Stimulated activated CD4-positive, alpha-beta T cell treated with anti-CD3 and anti-CD28 coated beads, Interleukin-12 subunit alpha, Interleukin-12 subunit beta, amount 100 ng/mL, for 4 hours (primary cell): ENCODE data around the gene THSD7B.
"Not testable (repeated sequence)": the region's sequence is repeated elsewhere in the genome, so short reads cannot be mapped to it uniquely, and the experiment has no call there.

ENCODE experiments used
- DNase-seq: peaks from one replicate; pipeline ENCODE4 v3.0.0-alpha.2; 2020

Gene THSD7B

DNA sequence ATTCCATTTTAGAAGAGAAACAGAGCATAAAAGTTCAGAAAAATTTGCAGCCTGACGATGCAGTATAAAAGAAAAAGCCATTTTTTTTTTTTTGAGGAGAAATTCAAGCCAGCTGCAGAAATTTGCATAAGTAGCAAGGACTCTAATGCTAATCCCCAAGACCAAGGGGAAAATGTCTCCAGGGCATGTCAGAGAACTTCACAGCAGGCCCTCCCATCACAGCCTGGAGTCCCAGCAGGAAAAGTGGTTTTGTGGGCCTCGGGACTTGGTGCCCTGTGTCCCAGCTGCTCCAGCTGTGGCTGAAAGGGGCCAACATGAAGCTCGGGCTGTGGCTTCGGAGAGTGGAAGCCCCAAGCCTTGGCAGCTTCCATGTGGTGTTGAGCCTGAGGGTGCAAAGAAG lies 873.6 kb downstream of the THSD7B start:
- no peak for DNase-seq

DNA sequence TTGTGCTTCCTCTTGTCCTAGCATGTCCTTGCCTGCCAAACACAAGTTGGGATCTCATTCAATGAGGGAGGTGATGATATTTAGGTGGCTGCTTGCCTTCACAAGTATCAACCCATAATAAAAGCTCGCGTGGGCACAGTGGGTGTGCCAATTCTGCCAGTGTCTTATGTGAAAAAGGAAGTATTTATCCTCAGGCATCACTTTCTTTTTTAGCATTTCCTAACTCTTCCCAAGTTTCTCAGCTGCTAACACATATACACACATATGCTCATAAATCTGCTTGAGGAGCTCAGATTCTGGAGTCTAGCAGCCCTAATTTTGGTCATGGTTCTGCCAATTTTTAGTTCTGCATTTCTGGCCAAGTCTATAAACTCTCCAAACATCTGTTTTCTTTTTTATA lies 879.4 kb downstream of the THSD7B start:
- DNase-seq: no peak

DNA sequence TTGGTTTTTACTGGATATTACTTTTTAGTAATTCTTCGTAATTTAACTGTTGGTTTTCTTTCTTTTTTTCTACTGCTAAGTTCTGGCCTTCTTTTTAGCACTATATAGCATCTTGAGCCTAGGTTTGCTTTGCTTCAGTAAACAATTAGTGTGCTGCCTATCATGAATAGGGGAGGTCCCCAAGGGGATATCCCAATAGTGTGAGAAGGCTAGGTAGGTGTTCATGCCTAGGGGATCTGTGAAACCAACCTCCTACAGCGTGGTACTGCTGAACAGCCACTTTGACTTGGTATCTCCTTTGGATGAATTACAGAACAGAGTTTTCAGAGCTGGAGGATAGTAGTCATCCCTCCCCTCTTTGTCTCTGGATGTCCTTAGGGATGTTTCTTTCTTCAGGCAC lies 888.7 kb downstream of the THSD7B start:
- no peak for DNase-seq

DNA sequence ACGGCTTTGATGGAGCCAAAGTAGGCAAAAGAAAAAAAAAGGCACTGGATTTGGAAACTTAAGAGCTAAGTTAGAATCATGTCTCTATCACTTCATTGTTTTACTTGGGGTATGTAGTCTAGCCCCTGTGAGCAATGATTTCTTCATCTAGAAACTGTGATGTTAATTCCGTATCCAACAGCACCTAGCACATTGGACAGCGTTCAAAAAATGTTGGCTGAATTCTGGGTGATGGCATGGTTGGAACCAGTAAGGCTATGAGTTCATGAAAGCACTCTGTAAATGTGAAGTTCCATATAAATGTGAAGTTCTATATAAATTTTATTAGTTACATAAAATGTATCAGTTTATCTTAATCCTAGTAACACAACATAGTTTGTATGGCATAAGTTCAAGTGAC lies 890.5 kb downstream of the THSD7B start:
- no peak for DNase-seq

DNA sequence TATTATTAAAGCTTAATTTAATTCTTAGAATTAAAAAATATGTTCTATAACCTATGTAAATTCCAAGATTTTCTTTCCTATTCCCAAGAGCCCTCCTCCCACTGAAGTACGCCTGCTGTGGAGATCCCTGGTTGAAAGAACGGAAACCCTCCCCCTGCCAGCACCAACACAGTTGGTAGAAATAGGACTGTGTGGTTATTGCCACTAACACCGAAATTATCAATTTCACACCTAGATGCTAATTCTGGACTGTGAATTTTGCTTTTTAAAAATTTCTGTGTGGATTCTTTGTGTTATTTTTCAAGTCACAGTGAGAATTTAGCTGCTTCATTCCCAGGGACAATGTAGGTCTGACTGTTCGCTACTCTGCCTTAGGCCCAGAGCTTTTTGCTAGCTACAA lies 893.1 kb downstream of the THSD7B start:
- DNase-seq: no peak

DNA sequence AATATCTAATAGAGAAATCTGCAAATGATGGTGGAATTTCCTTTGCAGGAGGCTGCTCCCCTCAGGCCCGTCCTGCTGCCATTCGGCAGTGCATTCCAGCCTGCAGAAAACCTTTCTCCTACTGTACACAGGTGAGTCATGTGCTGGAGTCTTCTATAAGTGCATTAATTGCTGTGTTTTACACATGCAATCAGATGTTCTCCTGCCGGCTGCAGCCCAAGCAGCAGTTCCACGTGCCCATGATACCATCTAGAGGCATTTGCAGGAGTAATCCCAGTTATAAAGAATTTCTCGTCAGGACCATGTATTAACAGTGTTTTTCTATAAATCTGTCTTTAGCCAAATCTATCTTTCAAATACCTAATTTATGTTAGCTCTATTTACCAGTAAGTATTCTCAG lies 894.3 kb downstream of the THSD7B start:
- DNase-seq: no peak

DNA sequence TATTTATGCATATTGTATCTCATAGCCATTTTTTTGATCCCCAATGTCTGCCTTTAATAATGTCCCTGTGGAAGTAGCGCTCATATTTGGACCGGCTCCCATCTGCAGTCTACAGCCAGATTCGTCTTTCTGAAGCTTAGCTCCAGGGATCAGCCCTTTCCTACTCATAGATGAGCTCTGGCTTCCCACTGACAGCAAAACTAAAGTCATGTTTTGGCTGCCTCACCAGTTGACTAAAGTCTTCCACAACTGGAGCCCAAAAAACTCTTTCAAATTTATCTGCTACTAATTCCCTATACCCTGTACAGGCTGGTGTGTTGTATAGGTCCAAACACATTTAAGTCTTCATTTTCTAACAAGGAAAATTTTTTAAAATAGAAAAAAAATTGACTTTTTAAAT lies 904.8 kb downstream of the THSD7B start:
- DNase-seq: no peak

DNA sequence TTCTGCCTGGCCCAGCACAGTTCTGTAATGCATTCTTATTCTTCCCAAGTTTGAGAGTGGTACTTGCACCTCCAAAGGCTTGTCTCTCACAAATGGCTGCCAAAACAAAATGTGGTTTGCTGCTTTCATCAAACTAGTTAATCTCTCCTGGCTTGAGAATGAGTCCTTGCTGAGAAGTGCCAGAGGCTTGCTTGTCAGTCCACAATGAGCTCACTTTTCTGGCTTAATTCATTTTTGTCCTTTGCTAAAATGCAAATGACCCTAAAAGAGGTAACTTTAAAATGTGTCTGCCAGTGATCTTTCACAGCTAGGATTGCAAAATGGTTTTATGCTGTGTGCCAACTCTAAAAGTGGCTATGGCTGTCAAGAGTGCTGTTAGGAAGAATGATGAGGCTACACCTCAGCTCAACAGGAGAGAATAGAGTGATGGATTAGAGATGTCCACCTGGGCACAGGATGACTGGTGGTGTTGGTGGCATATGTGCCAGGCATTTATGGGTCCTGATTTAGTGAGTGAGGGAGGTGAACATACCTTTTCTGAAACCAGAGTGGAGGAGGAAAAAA lies 907.7 kb downstream of the THSD7B start:
- DNase-seq: no peak

DNA sequence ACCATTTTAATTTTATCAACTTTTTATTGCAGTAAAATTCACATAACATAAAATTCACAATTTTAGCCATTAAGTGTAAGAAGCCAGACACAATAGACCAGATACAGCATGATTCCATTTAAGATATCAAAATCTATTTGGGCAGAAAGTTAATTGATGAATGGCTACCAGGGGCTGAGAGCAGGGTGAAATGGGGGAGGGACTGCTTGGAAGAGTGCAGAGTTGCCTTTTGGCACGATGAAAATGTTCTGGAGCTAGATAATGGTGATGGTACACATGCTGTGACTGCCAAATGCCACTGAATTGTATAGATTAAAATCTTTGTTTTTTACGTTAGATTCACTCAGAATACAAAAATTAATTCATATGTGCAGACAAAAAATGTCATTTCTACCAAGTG lies 909.6 kb downstream of the THSD7B start:
- no peak for DNase-seq

DNA sequence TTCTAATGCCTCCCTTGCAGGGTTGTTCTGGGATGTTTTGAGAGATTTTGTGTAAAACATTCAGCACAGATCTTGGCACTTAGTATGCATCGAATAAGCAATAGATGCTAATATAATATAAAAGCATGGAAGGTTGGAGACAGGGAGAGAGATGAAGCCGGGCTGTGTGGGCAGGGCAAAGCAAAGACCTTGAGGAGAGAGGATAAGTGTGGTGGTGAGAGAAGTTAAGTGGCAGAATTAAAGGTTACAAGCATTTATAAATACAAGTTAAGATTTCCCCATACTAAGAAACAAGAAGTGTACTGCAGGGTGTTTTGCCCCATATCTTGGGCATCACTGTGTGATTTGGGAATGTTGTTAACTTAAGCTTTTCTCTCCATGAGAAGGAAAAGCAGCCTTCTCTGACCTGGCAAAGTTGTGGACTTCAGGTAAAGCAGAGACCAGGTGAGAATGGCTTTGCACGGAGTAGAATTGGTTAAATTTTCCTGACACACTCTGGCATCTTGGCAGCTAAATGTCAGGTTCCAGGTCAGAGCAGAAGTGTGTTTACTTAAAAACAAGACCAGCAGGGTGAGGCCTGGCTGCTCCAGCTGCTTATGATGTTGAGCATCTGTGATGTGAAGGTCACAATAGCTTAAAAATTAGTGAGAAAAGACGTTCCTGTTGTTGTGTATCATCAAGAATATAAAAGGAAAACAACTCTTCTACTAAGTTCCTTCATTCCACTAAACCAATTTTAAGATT lies 910.4 kb downstream of the THSD7B start:
- DNase-seq: no peak

DNA sequence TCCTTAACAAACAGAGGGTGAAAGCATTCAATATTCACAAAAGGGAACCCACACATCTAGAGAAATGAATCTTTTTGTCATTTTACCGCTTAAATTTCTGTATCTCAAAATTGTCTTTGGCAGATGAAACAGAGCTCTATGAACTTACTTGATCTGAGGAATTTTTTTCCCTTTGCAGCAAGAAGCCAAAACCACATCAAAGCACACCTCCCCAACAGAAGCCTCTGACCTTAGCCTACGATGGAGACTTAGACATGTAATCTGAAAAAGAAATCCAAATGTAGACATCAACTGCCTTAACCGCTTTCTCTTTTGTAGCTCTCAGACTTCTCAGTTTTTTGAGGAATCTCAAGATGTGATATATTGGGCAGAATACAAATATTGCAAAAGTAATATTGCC lies 911.0 kb downstream of the THSD7B start:
- DNase-seq: no peak

DNA sequence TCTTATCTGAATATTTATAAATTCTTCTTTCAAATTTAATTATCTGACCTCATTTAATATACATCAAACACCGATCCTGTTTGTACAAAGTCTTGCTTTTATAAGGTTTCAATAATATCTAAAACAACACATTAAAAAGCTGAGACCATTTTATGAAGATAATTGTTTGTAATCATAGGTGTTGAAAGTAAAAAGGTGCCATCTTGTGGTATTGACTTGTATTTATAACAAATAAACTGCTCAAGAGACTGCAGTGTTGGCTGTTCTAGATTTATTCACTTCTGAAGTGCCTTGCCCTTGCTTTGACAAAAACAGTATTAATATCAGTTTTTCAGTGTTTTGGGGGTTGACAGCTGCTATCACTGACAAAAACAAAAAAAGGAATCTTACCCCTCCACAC lies 912.1 kb downstream of the THSD7B start:
- DNase-seq: no peak

DNA sequence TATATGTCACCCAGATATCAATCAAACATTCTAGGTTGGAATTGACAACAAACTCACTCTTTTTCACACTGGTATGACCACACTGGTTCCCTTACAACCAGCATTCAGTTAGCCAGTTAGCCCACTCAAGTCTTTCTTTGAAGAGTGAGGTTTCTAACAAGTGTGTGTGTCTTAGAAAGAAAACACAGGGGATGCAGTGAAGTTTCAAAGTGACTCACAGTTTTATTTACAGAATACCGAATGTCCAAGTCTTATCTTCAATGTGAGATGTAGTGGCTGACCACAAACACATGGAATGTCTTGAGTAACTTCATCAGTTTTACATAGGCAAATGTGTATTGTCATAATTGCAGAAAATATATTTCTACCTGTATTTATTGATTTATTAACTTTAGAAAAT lies 924.2 kb downstream of the THSD7B start:
- no peak for DNase-seq

DNA sequence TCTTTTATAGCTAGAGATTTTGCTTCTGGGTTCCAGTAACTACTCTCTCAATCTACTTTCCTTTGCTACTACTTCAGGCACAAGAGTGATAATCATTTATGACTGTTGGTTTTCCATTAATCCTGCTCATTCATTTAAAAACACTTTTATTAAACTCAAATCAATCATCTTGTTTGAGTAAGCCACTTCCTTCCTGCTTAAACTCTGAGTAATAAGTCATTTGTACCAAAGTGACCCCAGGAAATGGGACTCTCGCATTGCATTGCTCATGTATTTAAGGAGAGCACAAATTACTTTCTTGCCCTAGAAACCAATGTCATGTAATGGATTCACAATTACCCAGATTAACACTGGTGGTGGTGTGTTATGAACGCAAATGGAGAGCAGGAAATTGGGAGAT lies 928.2 kb downstream of the THSD7B start:
- no peak for DNase-seq

DNA sequence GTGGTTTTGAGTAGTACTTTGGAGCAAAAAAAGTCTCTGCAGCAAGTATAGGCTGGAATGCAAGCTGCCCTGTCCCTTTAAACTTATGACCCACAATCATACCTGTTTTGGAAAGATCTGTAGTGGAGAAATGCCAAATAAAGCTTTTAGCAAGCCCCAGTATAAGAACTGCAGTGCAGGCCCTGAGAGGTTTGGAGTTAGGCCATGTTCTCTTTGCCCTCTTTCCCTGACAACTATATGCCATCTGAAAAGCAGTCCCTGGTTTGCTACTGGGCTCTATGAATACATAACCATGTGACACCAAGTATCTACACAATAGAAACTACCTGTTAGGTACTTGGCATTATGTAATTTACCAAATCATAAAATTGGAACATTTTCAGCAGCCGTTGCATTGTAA lies 931.6 kb downstream of the THSD7B start:
- no peak for DNase-seq

DNA sequence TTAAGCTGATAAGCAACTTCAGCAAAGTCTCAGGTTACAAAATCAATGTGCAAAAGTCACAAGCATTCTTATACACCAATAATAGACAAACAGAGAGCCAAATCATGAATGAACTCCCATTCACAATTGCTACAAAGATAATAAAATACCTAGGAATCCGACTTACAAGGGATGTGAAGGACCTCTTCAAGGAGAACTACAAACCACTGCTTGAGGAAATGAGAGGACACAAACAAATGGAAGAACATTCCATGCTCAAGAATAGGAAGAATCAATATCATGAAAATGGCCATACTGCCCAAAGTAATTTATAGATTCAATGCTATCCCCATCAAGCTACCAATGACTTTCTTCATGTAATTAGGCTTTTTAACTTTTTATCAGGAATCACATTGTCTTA lies 934.9 kb downstream of the THSD7B start:
- not testable (repeated sequence) for DNase-seq

DNA sequence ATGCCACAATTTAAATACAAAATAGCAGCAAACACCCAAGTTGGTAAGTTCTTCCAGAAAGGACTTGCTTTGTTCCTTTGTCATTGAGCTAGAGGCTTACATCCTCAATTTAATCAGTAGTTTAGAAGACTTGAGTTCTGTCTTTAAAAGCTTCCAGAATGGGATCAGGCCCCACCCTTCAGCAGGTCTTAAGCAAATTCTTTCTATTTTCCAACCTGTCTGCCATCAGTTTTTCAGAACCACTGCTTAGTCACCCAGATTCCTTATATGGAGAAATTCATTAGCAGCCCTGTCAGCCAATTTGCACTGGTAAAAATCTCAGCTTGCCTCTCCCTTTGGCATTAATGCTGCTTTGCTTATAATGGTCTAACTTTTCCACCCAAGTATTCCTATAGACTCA lies 935.3 kb downstream of the THSD7B start:
- no peak for DNase-seq

DNA sequence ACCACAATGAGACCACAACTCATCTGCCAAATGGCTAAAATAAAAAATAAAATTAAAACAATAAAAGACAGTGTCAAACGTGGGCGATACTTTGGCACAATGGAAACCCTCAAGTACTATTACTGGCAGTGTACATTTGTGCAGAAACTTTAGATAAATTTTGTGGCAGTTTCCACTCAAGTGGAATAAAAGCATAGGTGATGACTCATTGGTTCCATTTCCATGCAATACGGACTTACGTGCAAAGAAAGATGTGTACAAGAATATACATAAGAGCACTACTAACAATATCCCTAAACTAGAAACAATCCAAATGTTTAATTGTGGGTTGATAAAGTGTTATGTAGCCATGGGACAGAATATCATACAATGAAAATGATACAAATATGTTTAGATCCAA lies 940.0 kb downstream of the THSD7B start:
- DNase-seq: no peak

DNA sequence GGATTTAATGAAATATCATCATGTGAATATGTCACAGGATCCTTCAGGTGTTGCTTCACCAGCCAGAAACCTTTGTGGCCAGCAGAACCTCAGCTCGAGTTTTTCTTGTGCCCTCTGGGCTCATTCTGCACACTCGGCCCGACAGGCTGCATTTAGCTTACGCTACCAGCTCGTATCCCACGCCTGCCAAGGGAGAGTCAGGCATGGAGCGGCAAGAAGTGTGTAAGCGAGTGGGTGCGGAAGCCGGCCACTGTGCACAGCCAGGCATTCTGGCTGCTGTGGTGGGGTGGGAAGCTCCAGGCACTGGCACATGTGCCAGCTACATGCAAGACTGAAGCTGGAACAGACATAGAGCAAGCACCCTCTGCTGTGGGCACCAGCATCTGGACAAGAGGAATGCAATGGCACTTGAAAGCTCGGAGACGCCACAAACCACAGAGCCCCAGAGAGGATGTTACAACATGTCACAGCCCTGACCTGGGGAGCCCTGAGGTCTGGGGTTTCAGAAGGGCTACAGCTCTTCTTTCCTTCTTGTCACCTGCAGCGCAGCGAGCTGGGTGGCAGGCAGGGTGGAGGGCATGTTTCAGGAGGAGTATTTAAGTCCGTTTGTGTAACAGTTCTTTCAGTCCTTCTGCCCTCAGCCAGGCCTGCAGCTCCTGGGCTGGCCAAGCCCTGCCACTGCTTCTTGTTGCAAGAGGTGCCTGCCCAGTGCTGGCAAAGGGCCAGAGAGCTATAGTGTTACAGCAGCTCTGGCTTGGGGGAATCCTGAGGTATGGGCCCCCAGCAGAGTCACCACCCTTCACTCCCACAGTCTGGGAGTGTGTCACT lies 941.7 kb downstream of the THSD7B start:
- DNase-seq: no peak

DNA sequence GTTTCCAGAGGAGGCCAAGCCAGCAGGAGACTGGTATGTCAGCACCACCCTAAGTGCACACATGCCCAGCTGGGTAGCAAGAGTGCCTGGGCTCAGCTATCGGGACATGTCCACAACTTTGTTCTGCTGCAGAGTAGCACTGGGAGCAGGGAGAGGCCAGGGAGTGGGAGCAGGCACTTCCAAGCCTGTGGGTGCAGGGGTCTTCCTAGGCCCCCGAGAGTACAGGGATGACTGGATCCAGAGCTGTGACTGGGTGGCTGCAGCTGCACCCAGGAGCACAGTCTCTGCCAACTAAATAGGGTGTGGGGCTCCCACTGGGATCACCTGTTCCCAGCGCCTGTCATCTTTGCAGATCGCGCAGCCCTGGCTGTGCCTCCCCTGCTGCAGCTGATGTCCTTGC lies 943.0 kb downstream of the THSD7B start:
- no peak for DNase-seq

DNA sequence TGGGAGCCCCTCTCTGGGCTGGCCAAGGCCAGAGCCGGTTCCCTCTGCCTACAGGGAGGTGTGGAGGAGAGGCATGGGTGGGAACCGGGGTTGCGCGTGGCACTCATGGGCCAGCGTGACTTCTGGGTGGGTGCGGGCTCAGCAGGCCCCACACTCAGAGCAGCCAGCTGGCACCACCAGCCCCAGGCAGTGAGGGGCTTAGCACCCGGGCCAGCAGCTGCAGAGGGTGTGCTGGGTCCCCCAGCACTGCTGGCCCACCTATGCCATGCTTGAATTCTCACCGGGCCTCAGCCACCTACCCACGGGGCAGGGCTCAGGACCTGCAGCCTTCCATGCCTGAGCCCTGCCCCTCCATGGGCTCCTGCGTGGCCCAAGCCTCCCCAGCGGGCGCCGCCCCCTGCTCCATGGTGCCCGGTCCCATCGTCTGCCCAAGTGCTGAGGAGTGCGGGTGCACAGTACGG lies 950.4 kb downstream of the THSD7B start:
- DNase-seq: no peak

DNA sequence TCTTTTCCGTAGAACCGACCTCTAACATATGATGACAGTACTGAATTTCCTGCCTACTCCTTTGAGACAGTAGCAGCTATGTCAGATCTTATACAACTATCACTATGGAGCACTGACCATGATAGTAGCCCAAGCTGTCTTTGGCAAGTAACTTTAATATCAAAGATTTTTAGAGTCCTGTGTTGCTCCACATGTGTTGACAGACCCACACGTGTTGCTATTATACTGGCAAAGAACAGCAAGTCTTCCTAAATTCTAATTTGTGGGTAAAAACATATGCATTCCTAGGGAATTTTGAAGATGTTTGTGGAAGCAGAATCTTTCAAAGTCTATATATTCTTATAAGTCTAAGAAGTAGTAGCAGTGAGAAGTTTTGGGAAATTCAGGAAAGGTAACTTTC lies 953.4 kb downstream of the THSD7B start:
- no peak for DNase-seq

DNA sequence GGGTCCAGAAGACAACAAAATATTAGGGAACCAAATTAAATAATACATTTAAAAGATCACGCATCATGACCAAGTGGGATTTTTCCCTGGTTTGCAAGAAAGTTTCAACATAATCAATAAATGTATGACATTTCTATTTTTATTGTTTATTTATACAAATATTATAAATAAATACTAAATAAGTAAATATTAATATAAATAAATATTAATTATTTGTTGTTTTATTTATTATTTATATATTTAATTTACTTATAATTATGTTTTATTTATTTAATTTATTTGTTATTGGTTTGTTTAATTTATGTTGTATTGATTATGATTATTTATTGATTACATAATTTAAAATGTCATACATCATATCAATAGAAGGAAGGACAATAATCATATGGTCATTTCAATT lies 956.4 kb downstream of the THSD7B start:
- DNase-seq: no peak

DNA sequence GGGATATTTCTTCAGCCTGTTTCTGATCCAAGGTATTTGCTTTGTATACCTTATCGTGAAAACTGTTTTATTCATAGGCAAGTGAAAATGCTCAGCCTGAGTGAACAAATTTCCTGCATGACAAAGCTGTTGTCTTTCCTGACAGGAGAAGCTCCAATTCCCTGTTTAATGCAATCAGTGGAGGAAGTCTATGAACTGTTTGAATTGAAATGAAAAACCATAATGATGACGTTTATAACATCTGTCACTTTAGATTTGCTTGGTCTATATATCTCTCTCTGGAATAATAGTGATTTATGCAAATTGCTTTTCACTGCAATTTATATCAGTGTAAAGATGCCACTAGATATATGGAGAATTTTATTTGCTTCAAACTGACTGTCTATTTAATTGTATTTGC lies 959.6 kb downstream of the THSD7B start:
- no peak for DNase-seq
